ENCODE measurements around the gene SAV1. TPM values are rescaled to one million over a fixed set of nuclear protein-coding genes. Genes with fewer than 3 reads are reported as not detected.

The SAV1 gene
- total RNA-seq, 4 donors from 2014 or later: 13.5 to 25.0 (median 19.2) TPM

DNA sequence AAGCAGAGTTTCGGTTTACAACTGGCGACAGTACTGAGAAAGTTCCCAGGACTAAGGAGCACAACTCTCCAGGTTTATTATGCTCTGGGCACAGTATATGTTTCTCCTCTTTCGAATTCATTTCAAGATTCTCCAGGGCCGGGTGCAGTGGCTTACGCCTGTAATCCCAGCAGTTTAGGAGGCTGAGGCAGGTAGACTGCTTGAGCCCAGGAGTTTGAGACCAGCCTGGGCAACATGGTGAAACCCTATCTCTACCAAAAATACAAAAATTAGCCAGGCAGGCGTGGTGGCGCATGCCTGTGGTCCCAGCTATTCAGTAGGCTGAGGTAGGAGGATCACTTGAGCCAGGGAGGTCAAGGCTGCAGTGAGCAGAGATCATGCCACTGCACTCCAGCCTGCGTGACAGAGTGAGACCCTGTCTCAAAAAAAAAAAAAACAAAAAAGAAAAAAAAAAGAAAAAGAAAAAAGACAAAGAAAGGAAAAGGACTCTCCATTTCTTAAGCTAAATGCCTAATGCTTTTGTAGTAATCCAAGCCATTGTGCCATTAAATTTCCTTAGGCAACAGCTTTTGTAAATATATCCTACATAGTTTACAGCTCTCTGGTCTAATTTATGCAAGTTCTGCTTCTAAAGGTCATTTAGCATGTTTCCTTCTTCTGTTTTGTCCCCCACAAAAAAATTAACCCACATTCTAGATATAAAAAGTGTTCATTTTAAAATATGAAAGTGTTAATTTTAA is 73.4 kb downstream of the SAV1 start:
- no peaks in the 10 kb centered on the region for H3K9me3 ChIP-seq
- H3K4me3 ChIP-seq: no peak overlapping the region
- DNase-seq: no peak
- TF ChIP-seq, protein P1, sequence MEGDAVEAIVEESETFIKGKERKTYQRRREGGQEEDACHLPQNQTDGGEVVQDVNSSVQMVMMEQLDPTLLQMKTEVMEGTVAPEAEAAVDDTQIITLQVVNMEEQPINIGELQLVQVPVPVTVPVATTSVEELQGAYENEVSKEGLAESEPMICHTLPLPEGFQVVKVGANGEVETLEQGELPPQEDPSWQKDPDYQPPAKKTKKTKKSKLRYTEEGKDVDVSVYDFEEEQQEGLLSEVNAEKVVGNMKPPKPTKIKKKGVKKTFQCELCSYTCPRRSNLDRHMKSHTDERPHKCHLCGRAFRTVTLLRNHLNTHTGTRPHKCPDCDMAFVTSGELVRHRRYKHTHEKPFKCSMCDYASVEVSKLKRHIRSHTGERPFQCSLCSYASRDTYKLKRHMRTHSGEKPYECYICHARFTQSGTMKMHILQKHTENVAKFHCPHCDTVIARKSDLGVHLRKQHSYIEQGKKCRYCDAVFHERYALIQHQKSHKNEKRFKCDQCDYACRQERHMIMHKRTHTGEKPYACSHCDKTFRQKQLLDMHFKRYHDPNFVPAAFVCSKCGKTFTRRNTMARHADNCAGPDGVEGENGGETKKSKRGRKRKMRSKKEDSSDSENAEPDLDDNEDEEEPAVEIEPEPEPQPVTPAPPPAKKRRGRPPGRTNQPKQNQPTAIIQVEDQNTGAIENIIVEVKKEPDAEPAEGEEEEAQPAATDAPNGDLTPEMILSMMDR (IDR thresholded peaks at IDR 0.05): no peak
- no peak for TF ChIP-seq POLR2A (IDR thresholded peaks at IDR 0.05)
- intact Hi-C loops (cut with DNase I): loop anchor here (5.0 kb wide), 1 partner anchor 178 kb away; no protein-coding TSS in a partner anchor
- peaks cover 0 to 8% (median 0%) of the 10 kb centered on the region in 3 donors for H3K36me3 ChIP-seq
- H3K4me1 ChIP-seq: peaks cover 0 to 2% (median 0%) of the 10 kb centered on the region in 3 donors
- WGBS, 2 donors: 84 to 93% methylated on average over 8 of the region's 8 CpGs
- no peaks in the 10 kb centered on the region for H3K27me3 ChIP-seq
- H3K27ac ChIP-seq: no peak overlapping the region

- no peaks in the 10 kb centered on the region for H3K4me1 ChIP-seq
- intact Hi-C loops (cut with DNase I): no loop called here
- no peaks in the 10 kb centered on the region for H3K9me3 ChIP-seq
- H3K4me3 ChIP-seq: no peak overlapping the region
- no peaks in the 10 kb centered on the region for H3K27me3 ChIP-seq
- 77 to 82% methylated on average over 2 of the region's 2 CpGs for WGBS, 2 donors
- no peak for DNase-seq
- H3K27ac ChIP-seq: no peak overlapping the region
- peaks cover 0 to 8% (median 0%) of the 10 kb centered on the region in 3 donors for H3K36me3 ChIP-seq
- TF ChIP-seq POLR2A (IDR thresholded peaks at IDR 0.05): no peak
- TF ChIP-seq, protein P1 (IDR thresholded peaks at IDR 0.05): no peak
These were observed 77.6 kb downstream of the SAV1 start for GRCh38 chr14:50590464-50590863.

Small RNAs within 50 kb of the gene (small RNA-seq; reads per million reads assigned to genes)
- 0 reads per million in 4 donors for gene RN7SL452P

Other genes with a start within 250 kb of the SAV1 start
- gene MAP4K5, start 135.7 kb downstream of the SAV1 start, total RNA-seq: 100 to 1,000 TPM in 3 of 4 donors, 10 to 100 TPM in 1; 73.6 to 143 (median 124) TPM
- gene ATL1, start 108.2 kb downstream of the SAV1 start, total RNA-seq: 1 to 10 TPM; 3.3 to 7.3 (median 6.0) TPM
- gene NIN, start 162.9 kb upstream of the SAV1 start, total RNA-seq: 10 to 100 TPM; 12.2 to 36.8 (median 24.5) TPM
- gene ABHD12B, start 203.7 kb upstream of the SAV1 start, total RNA-seq: under 1 TPM in 1 of 4 donors, not detected in 3; 0.53 TPM

Measured in esophagus squamous epithelium (tissue), 5 donors.